Activated CD4-positive, CD25-positive, alpha-beta regulatory T cell (primary cell): Measurements from ENCODE around the gene CDHR2.
"Not testable (repeated sequence)": the region's sequence is repeated elsewhere in the genome, so short reads cannot be mapped to it uniquely, and the experiment has no call there.

Experiments
- DNase-seq, 4 experiments: peaks; one replicate each; lab custom pipeline; 2025; lab: John Stamatoyannopoulos, UW

The CDHR2 gene

DNA sequence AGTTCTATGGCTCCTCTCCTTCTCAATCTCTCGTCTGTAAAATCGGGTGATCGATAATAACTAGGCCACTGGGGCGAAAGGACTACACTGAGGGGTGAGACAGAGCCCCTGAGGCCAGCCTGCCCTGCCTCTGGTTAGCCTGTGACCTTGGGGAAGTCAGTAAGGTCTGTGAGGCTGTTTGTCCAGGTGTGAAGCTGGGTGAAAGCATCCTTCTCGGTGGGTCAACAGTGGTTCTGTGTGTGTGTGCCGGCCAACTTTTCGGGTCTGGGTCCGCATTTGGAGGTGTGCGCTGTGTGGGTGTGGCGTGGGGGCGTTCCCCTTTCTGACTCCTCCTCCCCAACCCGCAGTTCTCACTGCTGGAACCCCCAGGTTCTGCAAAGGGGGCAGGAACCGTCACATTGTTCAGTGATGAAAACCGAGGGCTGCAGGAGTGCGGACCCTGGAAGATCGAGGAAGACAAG is 7.0 kb upstream of the CDHR2 start:
- DNase-seq = peak; percentile 23 to 43 (median 26)

GRCh38 chr5:176542596-176543427 is 6.3 kb upstream of the CDHR2 start:
- no peak for DNase-seq

GRCh38 chr5:176543428-176544182 is 5.5 kb upstream of the CDHR2 start:
- peak; percentile 36 to 71 (median 56) for DNase-seq

GRCh38 chr5:176545388-176545736 is 3.8 kb upstream of the CDHR2 start:
- no peak for DNase-seq

- DNase-seq = no peak
Observed at GRCh38 chr5:176545737-176546509, 3.2 kb upstream of the CDHR2 start.

DNA sequence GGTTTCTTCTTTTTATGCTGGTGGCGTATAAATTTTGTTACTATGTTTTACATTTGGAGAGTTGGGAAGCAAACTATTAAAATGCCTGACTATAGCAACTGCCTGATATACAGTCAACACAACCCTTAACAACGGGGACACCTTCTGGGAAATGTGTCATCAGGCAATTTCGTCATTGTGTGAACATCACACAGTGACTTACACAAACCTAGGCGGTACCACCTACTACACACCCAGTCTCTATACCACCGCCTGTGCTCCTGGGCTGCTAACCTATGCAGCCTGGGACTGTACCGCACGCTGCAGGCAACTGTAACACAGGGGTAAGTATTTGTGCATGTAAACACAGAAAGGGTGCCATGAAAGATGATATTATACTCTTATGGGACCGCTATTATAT is 1.3 kb upstream of the CDHR2 start:
- no peak for DNase-seq

- DNase-seq = no peak
Observed at GRCh38 chr5:176549871-176550270, 729 bp downstream of the CDHR2 start.

GRCh38 chr5:176550275-176550831 is 1.2 kb downstream of the CDHR2 start:
- DNase-seq = no peak

GRCh38 chr5:176550937-176551336 is 1.8 kb downstream of the CDHR2 start:
- DNase-seq = not testable (repeated sequence)

DNA sequence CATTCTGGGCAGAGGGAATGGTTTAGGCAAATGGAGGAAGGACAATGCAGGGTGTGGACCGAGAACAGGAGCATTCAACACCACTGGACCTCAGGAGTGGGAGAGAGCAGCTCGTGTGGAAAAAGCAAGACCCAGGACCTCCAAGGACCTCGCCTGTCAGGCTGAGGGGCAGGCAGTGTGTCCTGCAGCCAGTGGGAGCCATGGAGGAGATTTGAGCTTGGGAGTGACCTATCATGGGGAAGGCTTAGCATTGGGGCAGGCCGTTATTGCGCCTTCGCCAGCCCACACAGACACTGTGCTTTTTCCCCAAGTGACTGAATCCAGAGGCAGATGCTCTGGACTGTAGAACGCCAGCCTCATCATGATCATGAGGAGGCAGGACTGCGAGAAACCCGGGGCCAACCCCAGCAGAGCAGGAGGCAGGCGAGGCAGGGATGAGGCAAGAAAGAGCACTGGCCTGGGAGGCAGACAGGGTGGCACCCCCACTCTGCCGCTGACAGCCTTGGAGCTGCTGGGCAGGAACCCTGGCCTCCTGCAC is 3.3 kb downstream of the CDHR2 start:
- DNase-seq = no peak

GRCh38 chr5:176553260-176554085 is 4.3 kb downstream of the CDHR2 start:
- no peak for DNase-seq

GRCh38 chr5:176557846-176558245 is 8.7 kb downstream of the CDHR2 start:
- no peak for DNase-seq

DNA sequence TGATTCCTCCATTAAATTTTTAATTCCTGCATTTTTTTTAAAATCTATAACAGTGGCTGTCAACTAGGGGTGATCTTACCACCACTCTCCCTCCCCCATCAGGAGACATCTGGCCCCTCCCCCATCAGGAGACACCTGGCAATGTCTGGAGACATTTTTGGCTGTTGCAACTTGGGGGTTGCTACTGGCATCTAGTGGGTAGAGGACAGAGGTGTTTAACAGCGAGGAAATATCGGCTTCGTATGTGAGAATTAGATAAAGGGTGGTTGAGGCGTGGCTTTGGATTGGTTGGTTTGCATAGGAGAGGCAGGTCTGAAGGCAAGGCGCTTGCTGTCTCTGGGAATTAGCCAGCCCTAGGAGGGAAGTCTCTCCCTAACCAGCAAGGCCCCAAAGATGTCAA is 10.5 kb downstream of the CDHR2 start:
- no peak for DNase-seq

DNA sequence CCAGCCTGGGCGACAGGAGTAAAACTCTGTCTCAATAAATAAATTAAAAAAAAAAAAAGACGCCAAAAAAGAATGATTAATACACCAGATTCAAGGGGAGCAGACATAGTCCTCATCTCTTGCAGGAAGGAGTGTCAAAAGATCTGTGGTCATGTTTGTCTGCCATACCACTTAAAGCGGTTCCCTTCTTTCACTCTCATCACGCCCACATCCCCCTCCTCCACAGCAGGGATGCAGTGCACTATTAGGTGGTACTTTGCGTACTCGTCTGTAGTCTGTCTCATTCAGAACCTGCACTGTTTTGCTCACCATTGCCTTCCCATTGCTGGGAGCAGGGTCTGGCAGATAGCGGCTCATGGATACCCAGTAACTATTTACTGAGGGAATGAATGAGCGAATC is 11.2 kb downstream of the CDHR2 start:
- DNase-seq = no peak

GRCh38 chr5:176561259-176561658 is 12.1 kb downstream of the CDHR2 start:
- no peak for DNase-seq

GRCh38 chr5:176562189-176562588 is 13.0 kb downstream of the CDHR2 start:
- DNase-seq = no peak

DNA sequence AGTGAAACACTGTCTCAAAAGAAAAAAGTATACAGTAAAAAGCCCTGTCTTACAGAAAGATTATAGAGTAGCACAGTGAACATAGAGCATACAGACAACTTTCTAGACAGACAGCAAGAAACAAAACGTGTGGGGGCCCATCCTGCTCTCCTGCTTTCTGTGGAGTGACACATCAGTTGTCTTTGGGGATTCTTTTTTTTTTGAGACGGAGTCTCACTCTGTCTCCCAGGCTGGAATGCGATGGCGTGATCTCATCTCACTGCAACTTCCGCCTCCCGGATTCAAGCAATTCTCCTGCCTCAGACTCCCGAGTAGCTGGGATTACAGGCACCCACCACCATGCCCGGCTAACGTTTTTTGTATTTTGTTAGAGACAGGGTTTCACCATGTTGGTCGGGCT is 14.9 kb downstream of the CDHR2 start:
- no peak for DNase-seq

DNA sequence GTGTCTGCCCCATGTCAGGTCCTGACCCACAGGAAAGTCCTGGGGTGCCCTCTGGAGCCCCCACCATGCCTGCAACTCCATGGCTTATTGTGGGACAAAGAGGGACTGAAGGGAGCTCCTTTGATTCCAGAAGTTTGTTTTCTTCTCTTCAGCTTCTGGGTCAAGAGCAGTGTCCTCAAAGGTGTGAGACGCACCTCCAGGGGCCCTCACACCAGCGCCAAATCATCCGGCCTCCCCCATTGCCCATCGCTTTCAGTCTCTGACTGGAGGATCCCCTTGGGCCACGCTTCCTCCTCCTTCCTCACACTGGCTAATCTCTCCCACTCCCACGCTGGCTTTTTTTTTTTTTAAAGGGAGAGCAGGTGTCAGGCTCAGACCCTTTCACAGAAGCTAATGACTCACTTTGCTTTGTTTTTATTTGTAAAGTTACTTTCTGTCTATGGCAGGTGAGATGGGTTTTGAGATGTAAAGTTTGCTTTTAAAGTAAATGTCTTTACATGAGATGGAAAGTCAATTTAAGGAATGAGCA is 16.7 kb downstream of the CDHR2 start:
- DNase-seq = no peak

DNA sequence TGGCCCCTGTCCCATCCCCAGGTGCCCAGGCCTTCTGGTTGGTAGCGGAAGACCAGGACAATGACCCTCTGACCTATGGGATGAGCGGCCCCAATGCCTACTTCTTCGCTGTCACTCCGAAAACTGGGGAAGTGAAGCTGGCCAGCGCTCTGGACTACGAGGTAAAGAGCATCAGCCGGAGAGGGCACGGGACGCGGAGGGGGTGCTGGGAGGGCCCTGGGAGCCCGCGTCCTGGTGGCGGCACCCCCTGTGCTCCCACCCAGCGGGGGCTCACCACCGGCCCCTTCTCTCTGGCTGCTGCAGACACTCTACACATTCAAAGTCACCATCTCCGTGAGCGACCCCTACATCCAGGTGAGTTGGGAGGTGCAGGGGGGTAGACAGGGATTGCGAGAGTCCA is 19.5 kb downstream of the CDHR2 start:
- no peak for DNase-seq

GRCh38 chr5:176570044-176570443 is 20.9 kb downstream of the CDHR2 start:
- DNase-seq = no peak
